ENCODE measurements around the gene SLITRK2.

Gene SLITRK2

DNA sequence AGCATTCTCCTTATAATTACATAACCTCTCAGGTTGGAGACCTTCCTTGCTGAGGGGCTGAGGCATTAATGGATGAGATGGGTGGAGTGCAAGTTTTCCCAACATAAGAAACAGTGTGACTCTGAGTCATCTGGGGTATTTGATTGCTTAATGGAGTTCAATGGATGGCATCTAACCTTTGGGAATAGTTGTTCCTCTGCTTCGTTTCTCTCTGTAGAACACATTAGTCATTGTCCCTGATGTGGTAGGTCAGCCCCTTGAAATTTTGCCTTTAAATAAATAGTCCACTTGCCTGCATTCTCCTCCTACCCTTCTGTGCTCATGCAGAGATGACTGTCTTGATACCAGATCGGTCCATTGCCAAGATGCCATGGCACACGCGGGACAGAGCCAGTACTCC, 38.6 kb downstream of the SLITRK2 start:
- DNase-seq, result no peak

DNA sequence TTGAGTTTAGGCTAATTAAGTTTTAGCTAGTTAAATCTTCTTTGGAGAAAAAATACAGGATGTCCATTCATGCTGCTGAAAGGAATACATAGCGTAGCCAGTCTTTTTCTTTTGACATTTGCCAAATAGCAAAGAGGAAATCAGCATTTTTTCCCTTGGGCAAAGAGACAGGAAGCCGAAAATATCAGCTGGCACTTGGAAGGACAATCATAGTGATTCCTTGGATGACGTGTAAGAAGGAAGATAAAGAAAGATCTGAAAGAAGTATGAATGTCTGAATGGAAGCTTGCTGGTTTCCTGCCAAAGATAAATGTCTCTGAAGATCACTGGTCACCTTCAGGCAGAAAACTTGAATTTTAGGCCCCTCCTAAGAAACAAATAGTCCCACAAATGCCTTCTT, 44.2 kb downstream of the SLITRK2 start:
- no peak for DNase-seq

DNA sequence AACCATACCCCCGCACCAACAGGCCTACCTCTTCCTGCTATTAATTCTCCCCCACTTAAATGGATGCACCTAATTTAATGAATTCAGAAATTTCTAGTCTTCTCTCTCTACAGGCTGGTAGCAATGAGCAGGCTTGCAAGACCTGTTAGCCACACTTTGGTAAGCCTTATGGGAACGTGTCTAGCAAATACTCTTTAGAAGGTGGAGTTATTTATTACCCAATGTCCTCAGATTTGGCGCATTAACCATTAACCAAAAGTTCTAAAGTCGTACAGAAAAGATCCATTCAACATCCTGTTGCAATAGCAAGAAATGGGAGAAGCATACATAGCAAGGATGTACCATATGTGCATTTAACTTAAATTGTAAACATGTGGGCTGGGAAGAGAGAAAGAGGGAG, 47.5 kb downstream of the SLITRK2 start:
- no peak for DNase-seq

Measured in NCI-H1417 treated with DMSO at 0.1 percent for 48 hours (cell line).